ENCODE measurements around the gene FOXQ1. TPM values are rescaled to one million over a fixed set of nuclear protein-coding genes. Genes with fewer than 3 reads are reported as not detected.
"Not testable (repeated sequence)": the region's sequence is repeated elsewhere in the genome, so short reads cannot be mapped to it uniquely, and the experiment has no call there.

The FOXQ1 gene
- total and polyA plus RNA-seq, 2 donors, result 0.42 to 6.3 TPM

DNA sequence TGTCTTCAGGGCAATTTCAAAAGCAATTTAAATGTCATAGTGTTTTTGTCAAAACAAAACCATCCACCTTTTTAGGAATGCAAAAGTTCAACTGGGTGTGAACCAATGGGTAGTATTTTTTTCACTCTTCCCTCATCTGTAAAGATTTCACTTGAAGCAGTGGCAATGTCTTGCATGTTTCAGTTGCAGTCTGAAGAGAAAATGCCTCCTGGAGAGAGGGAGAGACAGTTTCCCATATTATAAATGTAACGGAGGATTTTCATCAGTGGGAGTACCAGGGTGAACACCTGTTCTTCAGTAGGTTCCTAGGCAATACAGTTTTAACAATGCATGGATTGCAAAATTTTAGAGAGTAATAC is 3.3 kb downstream of the FOXQ1 start:
- no peak for DNase-seq (ENCODE audit: low read depth in 6 of 9, low spot score in 9 of 9)
- no peaks in the 10 kb centered on the region for H3K36me3 ChIP-seq (ENCODE audit: control insufficient read depth in 2 of 2, insufficient read depth in 2 of 2, low read length in 1 of 2)
- peaks cover 60 to 65% of the 10 kb centered on the region in 2 donors for H3K27me3 ChIP-seq (ENCODE audit: control insufficient read depth in 2 of 2, insufficient read depth in 1 of 2, low read length in 1 of 2)
- 52% methylated on average over 1 of the region's 1 CpG for WGBS
- peaks cover 0 to 16% of the 10 kb centered on the region in 2 donors for H3K9me3 ChIP-seq (ENCODE audit: control insufficient read depth in 2 of 2, insufficient read depth in 1 of 2, low read length in 1 of 2)
- H3K27ac ChIP-seq (ENCODE audit: low read depth in 1 of 2, low read length in 1 of 2), result no peak overlapping the region
- no peak overlapping the region for H3K4me3 ChIP-seq (ENCODE audit: low read length in 2 of 2)
- no peaks in the 10 kb centered on the region for H3K4me1 ChIP-seq (ENCODE audit: control insufficient read depth in 2 of 2, insufficient read depth in 2 of 2, low read length in 2 of 2)

GRCh38 chr6:1315560-1316386 is 3.9 kb downstream of the FOXQ1 start:
- Histone ChIP-seq H3K27ac (ENCODE audit: low read depth in 1 of 2, low read length in 1 of 2) (no peak overlapping the region), H3K27me3 (ENCODE audit: control insufficient read depth in 2 of 2, insufficient read depth in 1 of 2, low read length in 1 of 2) (peaks cover 54 to 59% of the 10 kb centered on the region in 2 donors), H3K4me1 (ENCODE audit: control insufficient read depth in 2 of 2, insufficient read depth in 2 of 2, low read length in 2 of 2) (no peaks in the 10 kb centered on the region), H3K36me3 (ENCODE audit: control insufficient read depth in 2 of 2, insufficient read depth in 2 of 2, low read length in 1 of 2) (no peaks in the 10 kb centered on the region), H3K4me3 (ENCODE audit: low read length in 2 of 2) (no peak overlapping the region), H3K9me3 (ENCODE audit: control insufficient read depth in 2 of 2, insufficient read depth in 1 of 2, low read length in 1 of 2) (peaks cover 0 to 16% of the 10 kb centered on the region in 2 donors)
- DNase-seq (ENCODE audit: low read depth in 6 of 9, low spot score in 9 of 9), result no peak
- 24% methylated on average over 11 of the region's 11 CpGs for WGBS

DNA sequence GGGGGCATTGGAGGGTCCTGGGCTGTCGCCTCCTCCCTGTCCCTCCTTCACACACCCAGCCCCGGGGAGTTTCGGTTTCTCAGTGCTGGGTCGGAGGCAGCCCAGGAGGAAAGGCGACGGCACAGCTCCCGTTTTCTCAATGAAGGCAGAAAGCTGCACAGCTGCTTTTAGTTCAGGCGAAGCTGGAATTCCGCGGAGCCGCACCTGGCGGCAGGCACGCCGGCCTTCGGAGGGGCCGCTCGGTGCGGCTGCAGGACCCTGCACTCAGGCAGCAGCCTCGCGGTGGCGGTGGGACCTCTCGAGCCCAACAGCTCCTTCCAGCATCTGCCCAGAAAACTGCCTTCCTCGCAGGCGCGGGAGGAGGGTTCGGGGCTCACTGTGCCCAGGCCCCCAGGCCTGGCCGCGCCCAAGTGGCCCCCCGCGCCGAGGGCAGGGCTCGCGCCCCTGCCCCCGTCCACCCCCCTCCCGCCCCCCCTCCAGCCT is 4.6 kb downstream of the FOXQ1 start:
- peaks cover 0 to 16% of the 10 kb centered on the region in 2 donors for H3K9me3 ChIP-seq (ENCODE audit: control insufficient read depth in 2 of 2, insufficient read depth in 1 of 2, low read length in 1 of 2)
- H3K4me1 ChIP-seq (ENCODE audit: control insufficient read depth in 2 of 2, insufficient read depth in 2 of 2, low read length in 2 of 2), result no peaks in the 10 kb centered on the region
- peak overlapping the region in 1 of 2 donors; percentile 25 for H3K4me3 ChIP-seq (ENCODE audit: low read length in 2 of 2)
- H3K27me3 ChIP-seq (ENCODE audit: control insufficient read depth in 2 of 2, insufficient read depth in 1 of 2, low read length in 1 of 2), result peaks cover 46 to 51% of the 10 kb centered on the region in 2 donors
- no peak for DNase-seq (ENCODE audit: low read depth in 6 of 9, low spot score in 9 of 9)
- H3K27ac ChIP-seq (ENCODE audit: low read depth in 1 of 2, low read length in 1 of 2), result no peak overlapping the region
- no peaks in the 10 kb centered on the region for H3K36me3 ChIP-seq (ENCODE audit: control insufficient read depth in 2 of 2, insufficient read depth in 2 of 2, low read length in 1 of 2)
- 2% methylated on average over 31 of the region's 35 CpGs for WGBS

DNA sequence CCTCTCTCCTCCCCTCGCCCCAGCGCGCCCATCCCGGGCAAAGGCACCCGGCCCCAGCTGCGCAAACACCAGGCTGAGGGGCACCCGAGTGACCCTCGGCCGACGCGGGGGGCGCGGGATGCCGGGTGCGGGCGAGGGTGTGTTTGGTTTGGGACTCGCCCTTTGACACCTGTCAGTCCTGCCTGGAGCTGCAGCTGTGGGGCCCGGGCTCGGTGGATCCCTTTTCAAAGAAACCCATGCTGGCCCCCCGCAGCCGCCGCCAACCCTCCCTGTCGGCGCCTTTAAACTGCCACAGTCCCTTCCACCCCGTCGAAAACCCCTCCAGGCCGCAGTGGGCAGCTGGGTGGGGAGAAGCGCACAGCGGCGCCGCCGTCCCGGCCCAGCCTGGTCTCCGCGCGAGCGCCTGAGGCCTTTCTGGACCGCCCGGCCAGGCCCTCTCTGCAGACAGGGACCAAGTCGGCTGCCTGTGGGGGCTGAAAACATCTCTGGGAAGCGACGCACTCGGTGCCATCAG is 5.5 kb downstream of the FOXQ1 start:
- H3K4me1 ChIP-seq (ENCODE audit: control insufficient read depth in 2 of 2, insufficient read depth in 2 of 2, low read length in 2 of 2), result no peaks in the 10 kb centered on the region
- peaks cover 38 to 43% of the 10 kb centered on the region in 2 donors for H3K27me3 ChIP-seq (ENCODE audit: control insufficient read depth in 2 of 2, insufficient read depth in 1 of 2, low read length in 1 of 2)
- no peaks in the 10 kb centered on the region for H3K36me3 ChIP-seq (ENCODE audit: control insufficient read depth in 2 of 2, insufficient read depth in 2 of 2, low read length in 1 of 2)
- no peak for DNase-seq (ENCODE audit: low read depth in 6 of 9, low spot score in 9 of 9)
- H3K9me3 ChIP-seq (ENCODE audit: control insufficient read depth in 2 of 2, insufficient read depth in 1 of 2, low read length in 1 of 2), result peaks cover 0 to 16% of the 10 kb centered on the region in 2 donors
- 61% methylated on average over 43 of the region's 43 CpGs for WGBS
- no peak overlapping the region for H3K27ac ChIP-seq (ENCODE audit: low read depth in 1 of 2, low read length in 1 of 2)
- no peak overlapping the region for H3K4me3 ChIP-seq (ENCODE audit: low read length in 2 of 2)

DNA sequence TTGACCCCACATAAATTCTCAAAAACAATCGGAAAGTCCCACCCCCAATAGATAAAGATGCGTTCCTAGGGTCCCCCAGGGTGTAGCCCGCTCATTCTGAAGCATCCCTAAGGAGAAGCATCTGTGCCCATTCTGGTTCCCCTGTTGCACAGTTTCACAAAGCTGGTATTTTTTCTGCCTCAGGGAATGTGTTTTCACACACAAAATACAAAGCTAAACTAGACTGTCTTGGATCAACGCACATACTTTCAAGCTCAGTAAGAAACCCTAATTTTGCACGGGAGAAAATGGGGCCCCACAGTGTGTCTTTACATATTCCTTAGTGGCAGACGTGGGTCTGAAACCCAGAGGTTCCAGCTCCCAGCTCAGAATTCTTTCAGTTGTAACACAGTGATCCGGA is 6.1 kb downstream of the FOXQ1 start:
- Histone ChIP-seq H3K4me1 (ENCODE audit: control insufficient read depth in 2 of 2, insufficient read depth in 2 of 2, low read length in 2 of 2) (no peaks in the 10 kb centered on the region), H3K4me3 (ENCODE audit: low read length in 2 of 2) (no peak overlapping the region), H3K9me3 (ENCODE audit: control insufficient read depth in 2 of 2, insufficient read depth in 1 of 2, low read length in 1 of 2) (peaks cover 0 to 16% of the 10 kb centered on the region in 2 donors), H3K36me3 (ENCODE audit: control insufficient read depth in 2 of 2, insufficient read depth in 2 of 2, low read length in 1 of 2) (no peaks in the 10 kb centered on the region), H3K27me3 (ENCODE audit: control insufficient read depth in 2 of 2, insufficient read depth in 1 of 2, low read length in 1 of 2) (peaks cover 33 to 36% of the 10 kb centered on the region in 2 donors), H3K27ac (ENCODE audit: low read depth in 1 of 2, low read length in 1 of 2) (no peak overlapping the region)
- no peak for DNase-seq (ENCODE audit: low read depth in 6 of 9, low spot score in 9 of 9)
- 77% methylated on average over 7 of the region's 7 CpGs for WGBS

GRCh38 chr6:1318584-1318983 is 6.7 kb downstream of the FOXQ1 start:
- H3K4me3 ChIP-seq (ENCODE audit: low read length in 2 of 2); H3K36me3 ChIP-seq (ENCODE audit: control insufficient read depth in 2 of 2, insufficient read depth in 2 of 2, low read length in 1 of 2); H3K27ac ChIP-seq (ENCODE audit: low read depth in 1 of 2, low read length in 1 of 2); H3K4me1 ChIP-seq (ENCODE audit: control insufficient read depth in 2 of 2, insufficient read depth in 2 of 2, low read length in 2 of 2); DNase-seq (ENCODE audit: low read depth in 6 of 9, low spot score in 9 of 9): not testable (repeated sequence)
- Histone ChIP-seq H3K9me3 (ENCODE audit: control insufficient read depth in 2 of 2, insufficient read depth in 1 of 2, low read length in 1 of 2) (peaks cover 0 to 16% of the 10 kb centered on the region in 2 donors), H3K27me3 (ENCODE audit: control insufficient read depth in 2 of 2, insufficient read depth in 1 of 2, low read length in 1 of 2) (peaks cover 31% of the 10 kb centered on the region in 2 donors)
- 83% methylated on average over 15 of the region's 22 CpGs for WGBS

DNA sequence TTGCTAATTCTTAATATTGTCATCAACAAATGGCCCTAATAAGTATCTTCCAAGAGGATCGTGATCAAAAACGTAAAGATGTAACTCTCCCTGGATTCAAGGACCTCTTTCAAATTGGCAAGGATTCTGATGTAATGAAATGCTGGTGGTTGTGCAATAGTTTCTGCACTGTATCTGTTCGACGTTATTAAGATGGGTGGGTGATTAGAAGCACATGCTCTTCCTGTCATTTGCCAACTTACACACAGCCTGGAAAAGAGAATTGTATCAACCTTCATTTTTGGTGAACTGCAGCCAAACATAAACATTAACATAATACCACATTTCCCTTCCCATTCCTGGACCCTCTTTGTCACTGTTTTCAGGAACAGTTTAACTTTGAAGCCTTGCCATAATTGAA is 9.8 kb downstream of the FOXQ1 start:
- no peak overlapping the region for H3K27ac ChIP-seq (ENCODE audit: low read depth in 1 of 2, low read length in 1 of 2)
- no peak for DNase-seq (ENCODE audit: low read depth in 6 of 9, low spot score in 9 of 9)
- peaks cover 5 to 10% of the 10 kb centered on the region in 2 donors for H3K27me3 ChIP-seq (ENCODE audit: control insufficient read depth in 2 of 2, insufficient read depth in 1 of 2, low read length in 1 of 2)
- H3K4me3 ChIP-seq (ENCODE audit: low read length in 2 of 2), result no peak overlapping the region
- 21% methylated on average over 4 of the region's 4 CpGs for WGBS
- no peaks in the 10 kb centered on the region for H3K4me1 ChIP-seq (ENCODE audit: control insufficient read depth in 2 of 2, insufficient read depth in 2 of 2, low read length in 2 of 2)
- H3K36me3 ChIP-seq (ENCODE audit: control insufficient read depth in 2 of 2, insufficient read depth in 2 of 2, low read length in 1 of 2), result no peaks in the 10 kb centered on the region
- peaks cover 0 to 16% of the 10 kb centered on the region in 2 donors for H3K9me3 ChIP-seq (ENCODE audit: control insufficient read depth in 2 of 2, insufficient read depth in 1 of 2, low read length in 1 of 2)

- H3K27me3 ChIP-seq (ENCODE audit: control insufficient read depth in 2 of 2, insufficient read depth in 1 of 2, low read length in 1 of 2), result peaks cover 5 to 13% of the 10 kb centered on the region in 2 donors
- H3K9me3 ChIP-seq (ENCODE audit: control insufficient read depth in 2 of 2, insufficient read depth in 1 of 2, low read length in 1 of 2), result peaks cover 0 to 15% of the 10 kb centered on the region in 2 donors
- no peaks in the 10 kb centered on the region for H3K36me3 ChIP-seq (ENCODE audit: control insufficient read depth in 2 of 2, insufficient read depth in 2 of 2, low read length in 1 of 2)
- 84% methylated on average over 3 of the region's 3 CpGs for WGBS
- DNase-seq (ENCODE audit: low read depth in 6 of 9, low spot score in 9 of 9), result no peak
- no peak overlapping the region for H3K27ac ChIP-seq (ENCODE audit: low read depth in 1 of 2, low read length in 1 of 2)
- no peak overlapping the region for H3K4me3 ChIP-seq (ENCODE audit: low read length in 2 of 2)
- H3K4me1 ChIP-seq (ENCODE audit: control insufficient read depth in 2 of 2, insufficient read depth in 2 of 2, low read length in 2 of 2), result no peaks in the 10 kb centered on the region
Measured at GRCh38 chr6:1322156-1322555, 10.3 kb downstream of the FOXQ1 start.

DNA sequence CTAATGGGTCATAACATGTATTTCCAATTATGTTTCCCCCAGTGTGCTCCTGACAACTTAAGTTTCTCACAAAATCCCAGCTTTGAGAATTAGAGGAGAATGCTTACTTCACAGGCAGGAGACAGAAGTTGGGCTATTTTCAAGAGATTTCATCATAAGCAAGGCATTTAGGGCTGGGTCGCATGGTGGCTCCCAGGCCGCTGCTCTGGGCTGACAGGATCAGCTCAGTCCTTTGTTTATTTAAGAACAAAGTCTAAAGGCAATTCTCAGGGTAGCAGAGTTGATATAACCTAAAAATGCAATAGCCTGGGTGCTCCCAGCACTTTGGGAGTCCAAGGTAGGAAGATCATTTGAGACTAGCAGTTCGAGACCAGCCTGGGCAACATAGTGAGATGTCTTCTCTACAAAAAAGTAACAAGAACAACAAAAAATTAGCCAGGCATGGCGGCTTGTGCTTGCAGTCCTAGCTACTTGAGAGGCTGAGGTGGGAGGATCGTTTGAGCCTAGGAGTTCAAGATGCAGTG is 10.9 kb downstream of the FOXQ1 start:
- Histone ChIP-seq H3K9me3 (ENCODE audit: control insufficient read depth in 2 of 2, insufficient read depth in 1 of 2, low read length in 1 of 2) (peaks cover 0 to 9% of the 10 kb centered on the region in 2 donors), H3K4me3 (ENCODE audit: low read length in 2 of 2) (no peak overlapping the region), H3K36me3 (ENCODE audit: control insufficient read depth in 2 of 2, insufficient read depth in 2 of 2, low read length in 1 of 2) (no peaks in the 10 kb centered on the region), H3K27ac (ENCODE audit: low read depth in 1 of 2, low read length in 1 of 2) (no peak overlapping the region), H3K4me1 (ENCODE audit: control insufficient read depth in 2 of 2, insufficient read depth in 2 of 2, low read length in 2 of 2) (no peaks in the 10 kb centered on the region), H3K27me3 (ENCODE audit: control insufficient read depth in 2 of 2, insufficient read depth in 1 of 2, low read length in 1 of 2) (peaks cover 3 to 13% of the 10 kb centered on the region in 2 donors)
- 85% methylated on average over 5 of the region's 5 CpGs for WGBS
- DNase-seq (ENCODE audit: low read depth in 6 of 9, low spot score in 9 of 9), result no peak

Data from thymus (tissue), 11 donors.